ENCODE measurements around the gene RAB11B.
"Not testable (repeated sequence)": the region's sequence is repeated elsewhere in the genome, so short reads cannot be mapped to it uniquely, and the experiment has no call there.

GRCh38 chr19:8341504-8341903 lies 48.7 kb upstream of the RAB11B start:
- not testable (repeated sequence) for TF ChIP-seq CTCF, POLR2A (IDR thresholded peaks at IDR 0.05)
